ENCODE data around the gene COTL1.
A peak's percentile ranks its signal among the peaks of the same experiment; 100 is the strongest.

Gene COTL1

DNA sequence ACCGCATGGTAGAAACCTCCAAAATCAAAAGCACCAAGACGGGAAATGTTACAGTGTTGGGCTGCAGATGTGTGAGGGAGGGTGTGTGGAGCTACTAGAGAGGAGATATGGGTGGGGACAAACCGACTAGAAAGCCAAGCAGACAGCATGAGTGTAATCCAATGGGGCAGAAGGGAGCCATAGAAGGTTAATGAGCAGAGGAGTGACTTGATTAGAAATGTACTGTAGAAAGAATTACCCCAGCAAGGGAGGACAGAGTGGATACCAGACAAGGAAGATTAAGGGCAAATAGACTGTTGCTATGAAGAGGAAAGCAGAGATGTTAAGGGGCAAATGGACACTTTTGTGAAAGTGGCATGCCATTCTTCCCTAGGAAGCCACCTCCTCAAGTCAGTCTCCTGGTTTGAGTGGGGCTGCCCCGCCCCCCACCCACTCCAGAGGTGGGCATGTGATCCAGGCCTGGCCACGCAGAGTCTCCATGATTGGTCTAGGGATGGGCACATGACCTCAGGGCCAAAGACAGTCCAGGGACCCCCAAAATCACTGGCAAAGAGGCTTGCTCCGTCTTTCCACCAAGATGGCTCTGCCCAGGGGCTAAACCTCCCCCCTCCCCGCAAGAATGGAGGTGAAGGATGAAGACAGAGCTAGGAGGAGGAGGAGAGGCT is 4.3 kb downstream of the COTL1 start:
- DNase-seq: no peak

- no peak for DNase-seq
These were observed 5.2 kb downstream of the COTL1 start for GRCh38 chr16:84612686-84613085.

DNA sequence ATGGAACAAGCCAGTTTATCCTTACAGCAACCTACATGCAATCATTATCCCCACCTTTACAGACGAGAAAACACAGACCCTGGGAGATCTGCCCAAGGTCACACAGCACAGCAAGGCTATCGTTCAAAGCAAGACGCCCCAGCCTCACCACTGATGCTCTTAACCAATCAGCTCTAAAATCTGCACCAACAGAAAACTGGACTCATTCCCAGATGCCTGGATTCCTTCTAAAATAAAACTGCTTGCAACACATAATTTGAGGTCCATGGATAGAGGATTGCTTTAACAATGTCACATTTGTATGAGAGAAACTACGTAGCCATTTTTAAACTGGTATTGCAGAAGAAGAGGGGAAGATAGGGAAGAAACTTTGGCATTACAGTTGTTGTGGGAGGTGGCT is 6.8 kb downstream of the COTL1 start:
- DNase-seq: no peak

DNA sequence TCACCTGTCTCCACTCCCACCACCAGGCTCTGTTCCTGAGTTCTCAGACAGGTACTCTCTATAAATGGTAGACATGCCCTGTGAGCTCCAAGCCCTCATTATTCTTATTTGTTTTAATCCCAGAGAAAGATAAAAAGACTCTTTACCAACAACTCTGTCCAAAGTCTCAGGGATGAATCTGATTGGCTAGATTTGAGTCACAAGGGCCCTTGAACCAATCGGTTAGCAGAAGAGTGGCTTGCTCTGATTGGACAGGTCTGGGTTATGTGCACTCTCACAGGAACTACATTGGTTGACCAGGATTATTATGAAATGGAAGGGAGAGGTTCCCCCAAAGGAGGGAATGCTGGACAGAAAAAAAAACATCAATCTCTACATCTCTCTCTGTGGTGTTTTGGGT is 7.5 kb downstream of the COTL1 start:
- no peak for DNase-seq

DNA sequence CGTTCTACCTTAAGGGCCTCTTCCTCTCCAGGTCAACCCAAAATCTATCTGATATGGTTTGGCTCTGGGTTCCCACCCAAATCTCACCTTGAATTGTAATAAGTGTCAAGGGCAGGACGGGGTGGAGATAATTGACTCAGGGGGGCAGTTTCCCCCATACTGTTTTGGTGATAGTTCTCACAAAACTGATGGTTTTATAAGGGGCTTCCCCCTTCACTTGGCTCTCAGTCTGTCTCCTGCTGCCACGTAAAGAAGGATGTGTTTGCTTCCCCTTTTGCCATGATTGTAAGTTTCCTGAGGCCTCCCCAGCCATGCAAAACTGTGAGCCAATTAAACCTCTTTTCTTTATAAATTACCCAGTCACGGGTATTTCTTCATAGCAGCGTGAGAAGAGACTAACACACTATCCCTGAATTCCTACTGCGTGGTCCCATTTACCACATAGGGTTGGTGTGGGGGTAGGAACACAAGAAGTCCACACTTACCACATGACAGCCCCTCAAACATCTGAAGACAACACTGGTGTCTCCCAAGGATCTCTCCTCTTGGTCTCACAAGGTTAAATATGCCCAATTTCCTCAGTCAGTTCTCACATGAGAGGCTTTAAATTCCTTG is 8.2 kb downstream of the COTL1 start:
- DNase-seq: no peak

- no peak for DNase-seq
These were observed 9.6 kb downstream of the COTL1 start for GRCh38 chr16:84608282-84608681.

GRCh38 chr16:84607694-84608093 is 10.2 kb downstream of the COTL1 start:
- no peak for DNase-seq

- DNase-seq: no peak
These were observed 10.8 kb downstream of the COTL1 start for GRCh38 chr16:84607061-84607460.

DNA sequence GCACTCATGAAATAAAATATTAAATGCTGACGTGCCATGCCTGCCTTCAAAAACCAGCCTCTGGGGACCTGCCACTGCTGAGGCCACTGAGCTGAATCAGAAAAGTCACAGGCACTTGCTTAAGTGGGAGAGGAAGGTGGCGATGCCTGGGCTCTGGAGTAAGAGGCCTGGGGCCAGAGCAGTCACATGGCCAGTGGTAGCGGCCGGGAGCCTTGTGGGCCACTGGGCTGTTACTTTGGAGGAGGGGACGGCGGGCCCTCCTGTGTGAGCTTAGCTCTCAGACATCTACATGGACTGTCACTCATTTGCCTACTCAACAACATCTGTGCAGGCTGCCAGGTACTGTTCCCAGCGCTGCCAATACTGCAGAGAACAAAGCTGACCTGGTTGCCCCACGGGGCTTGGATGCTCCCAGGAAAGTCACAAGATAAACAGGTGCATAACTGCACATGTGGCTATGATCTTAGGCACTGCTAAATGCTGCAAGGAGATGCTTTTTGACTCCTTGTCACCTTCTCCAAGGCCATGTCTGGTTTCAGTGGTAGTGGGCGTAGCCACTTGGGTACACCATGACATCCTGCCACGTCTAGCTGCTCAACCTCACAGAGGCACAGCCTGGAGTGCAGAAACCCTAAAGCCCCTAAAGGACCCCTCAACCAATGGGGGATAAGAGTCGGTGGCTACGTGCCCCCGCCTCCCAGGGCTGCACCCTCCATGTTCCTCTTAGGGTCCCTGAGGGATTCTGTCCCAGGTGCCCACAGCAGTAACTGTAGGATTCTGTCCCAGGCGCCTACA is 11.6 kb downstream of the COTL1 start:
- no peak for DNase-seq

DNA sequence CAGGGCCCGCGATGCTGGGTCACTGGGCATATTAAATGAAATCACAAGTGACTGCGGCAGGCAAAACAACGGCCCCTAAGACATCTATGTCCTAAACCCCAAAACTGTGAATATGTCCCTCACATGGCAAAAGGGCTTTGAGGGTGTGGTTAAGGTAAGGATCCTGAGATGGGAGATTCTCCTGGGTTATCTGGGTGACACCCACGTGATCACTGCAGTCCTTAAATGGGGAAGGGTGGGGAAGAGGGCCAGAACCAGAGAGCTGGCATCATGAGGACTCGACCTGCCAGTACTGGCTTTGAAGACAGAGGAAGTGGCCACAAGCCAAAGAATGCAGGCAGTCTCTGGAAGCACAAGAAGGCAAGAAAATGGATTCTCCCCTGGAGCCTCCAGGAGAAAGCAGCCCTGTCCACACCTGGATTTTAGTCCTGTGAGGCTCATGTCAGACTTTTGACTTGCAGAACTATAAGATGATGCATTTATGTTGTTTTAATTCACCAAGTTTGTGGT is 12.5 kb downstream of the COTL1 start:
- no peak for DNase-seq

DNA sequence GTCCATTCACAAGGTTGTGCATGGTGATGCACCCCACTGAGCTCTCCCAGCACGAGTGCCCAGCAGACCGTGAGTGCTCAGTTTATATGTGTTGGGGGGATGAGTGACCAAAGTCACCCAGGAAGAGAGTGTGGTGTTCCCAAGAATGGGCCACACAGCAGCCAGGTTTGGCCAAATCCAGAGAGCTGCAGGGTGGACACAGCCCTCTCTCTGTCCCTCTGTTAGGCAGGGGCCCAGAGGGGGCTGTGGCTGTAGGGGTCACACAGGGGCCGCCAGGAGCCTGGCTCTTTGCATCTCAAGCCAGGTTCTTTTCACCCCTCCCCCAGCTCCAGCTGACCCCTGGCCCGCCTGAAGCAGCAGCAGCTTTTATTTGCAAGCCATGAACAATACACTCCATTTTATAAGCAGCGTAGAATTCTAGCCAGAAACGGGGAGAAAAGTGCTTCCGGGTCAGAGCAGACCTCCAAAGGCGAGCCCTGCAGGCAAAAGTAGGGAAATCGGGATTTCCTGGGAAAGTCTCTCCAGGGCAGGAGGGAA is 13.3 kb downstream of the COTL1 start:
- DNase-seq: no peak

GRCh38 chr16:84603940-84604339 is 13.9 kb downstream of the COTL1 start:
- no peak for DNase-seq

DNA sequence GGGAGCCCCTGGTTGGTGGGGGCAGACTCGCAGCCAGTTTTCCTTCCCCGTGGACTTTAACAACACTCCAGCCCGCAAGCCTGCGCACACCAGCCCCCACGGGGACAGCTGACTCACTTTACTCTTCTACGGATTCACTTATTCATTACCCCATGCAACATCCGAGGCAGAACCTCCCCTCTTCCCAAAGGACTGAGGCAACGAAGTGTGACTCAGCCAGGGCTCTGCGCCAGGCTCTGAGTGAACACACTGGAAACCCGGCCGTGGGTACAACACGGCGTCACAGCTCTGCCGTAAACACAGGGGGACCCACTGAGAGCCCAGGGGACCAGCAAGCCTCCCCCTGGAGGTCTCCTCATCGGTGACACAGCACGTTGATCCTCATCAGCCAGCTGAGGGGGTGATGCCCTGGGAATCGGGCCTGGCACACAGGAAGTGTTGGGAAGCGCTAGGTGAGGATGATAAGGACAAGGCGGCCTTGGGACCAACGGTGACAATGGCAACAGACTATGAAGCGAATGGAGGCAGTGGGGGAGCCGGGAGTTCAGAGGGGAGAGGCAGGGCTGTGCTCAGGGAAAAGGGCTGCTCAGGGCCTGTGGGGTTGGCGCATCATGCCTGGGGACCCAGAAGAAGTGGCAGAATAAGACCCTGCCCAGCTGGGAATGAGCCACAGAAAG is 14.6 kb downstream of the COTL1 start:
- peak; percentile 30 for DNase-seq

GRCh38 chr16:84600343-84601229 is 17.3 kb downstream of the COTL1 start:
- no peak for DNase-seq

DNA sequence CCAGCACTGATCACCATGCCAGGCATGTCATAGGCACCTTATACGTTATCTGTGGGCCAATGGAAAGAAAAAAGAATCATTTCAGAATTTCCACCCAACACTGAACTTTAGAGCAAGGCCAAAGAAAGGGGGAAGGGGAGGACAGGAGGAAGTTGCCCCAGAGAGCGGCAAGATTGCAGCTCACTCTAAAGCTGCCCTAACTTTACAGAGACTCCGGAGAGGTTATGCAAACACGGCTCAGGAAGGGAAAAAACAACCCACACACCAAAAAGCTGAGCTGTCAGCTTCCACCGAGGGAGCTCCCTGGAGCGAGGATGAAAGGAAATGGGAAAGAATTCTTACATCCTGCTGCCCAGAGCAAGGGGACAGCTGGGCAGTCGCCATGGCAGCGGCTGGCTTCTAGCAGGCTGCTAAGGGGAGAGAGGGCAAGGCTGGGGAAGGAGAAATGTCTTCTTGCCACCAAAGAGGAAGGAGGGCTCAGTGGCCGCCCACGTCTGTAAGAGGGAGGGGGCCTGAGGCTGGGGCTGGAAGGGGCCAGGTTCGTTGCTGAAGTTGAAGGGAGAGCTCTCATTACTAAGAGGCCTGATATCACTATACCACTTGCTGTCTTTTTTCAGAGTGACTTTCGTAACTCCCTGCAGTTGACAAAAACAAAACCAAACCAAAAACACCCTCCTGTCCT is 18.2 kb downstream of the COTL1 start:
- DNase-seq: peak; percentile 18

DNA sequence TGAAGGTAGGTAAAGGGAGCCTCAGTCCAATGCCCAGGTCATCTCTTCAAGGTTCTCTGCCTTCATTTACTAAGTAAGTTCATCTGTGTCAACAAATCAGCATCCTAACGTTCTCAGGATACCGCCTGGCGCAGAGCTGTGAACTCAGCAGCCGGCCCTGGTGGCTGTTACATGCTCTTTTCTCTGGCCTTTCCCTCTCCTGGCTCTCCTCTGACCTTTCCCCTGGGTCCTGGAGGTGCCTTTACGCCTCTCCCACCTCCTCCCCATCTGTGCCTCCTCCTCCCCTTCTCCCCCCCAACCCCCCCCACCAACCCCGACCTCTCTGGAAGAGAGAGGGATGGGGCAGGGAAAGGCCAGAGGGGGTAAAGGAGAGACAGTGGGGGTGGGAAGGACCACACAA is 19.5 kb downstream of the COTL1 start:
- DNase-seq: no peak

DNA sequence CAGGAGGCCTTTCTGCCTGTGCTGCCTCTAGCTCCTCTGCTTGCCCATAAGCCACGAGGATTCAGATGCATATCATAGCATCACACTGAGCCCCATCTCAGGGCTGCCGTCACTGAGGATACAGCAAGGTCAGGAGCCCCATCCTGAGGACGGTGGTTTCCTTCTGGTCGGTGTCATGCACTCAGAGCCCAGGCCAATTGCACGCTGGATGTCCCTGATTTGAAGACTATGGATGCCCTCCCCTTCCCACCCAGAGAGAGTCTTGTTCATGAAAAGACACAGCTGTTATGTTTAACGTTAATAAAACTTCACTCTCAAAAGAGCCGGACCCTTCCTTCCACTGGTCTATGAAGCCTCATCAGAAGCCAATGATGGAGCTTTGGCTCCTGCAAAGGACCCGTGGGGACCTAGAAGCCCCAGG is 19.9 kb downstream of the COTL1 start:
- no peak for DNase-seq

GRCh38 chr16:84597528-84597896 is 20.4 kb downstream of the COTL1 start:
- no peak for DNase-seq

- no peak for DNase-seq
These were observed 20.9 kb downstream of the COTL1 start for GRCh38 chr16:84596801-84597527.

DNA sequence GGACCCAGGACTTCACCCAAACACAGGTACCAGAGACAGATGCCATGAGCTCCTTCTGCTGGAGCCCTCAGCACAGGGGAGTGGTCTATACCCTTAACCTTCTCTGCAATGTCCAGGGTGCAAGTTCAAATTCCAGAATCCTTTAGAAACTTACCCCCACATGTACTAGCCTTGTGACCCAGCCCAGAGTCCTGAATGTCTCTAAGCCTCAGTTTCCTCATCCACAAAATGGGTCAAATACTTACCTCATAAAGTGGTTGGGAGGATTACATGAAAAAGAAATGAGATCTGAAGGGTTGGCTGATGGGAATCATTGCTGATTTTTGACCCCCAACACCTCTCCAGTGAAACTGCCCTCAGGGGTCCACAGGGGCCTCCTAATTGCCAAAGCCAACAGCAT is 21.7 kb downstream of the COTL1 start:
- no peak for DNase-seq

DNA sequence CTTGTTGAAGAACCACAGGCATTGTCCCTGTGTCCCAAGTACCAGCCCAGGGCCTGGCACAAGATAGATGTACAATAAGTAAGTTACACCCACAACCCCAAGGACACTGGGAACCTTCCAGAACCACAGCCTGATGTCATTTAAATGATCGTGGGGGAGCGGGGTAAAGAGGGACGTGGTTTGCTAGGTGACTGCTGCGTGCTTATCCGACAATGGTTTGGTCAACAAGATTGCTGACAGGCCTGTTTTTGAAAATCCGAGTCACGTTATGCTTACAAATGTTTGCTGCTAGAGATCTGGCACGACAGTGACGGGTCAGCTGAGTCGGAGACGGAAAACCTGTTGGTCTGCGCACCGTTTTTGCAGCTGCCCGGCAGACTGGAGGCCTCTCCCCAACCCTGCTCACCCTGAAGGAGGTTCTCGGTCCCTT is 22.8 kb downstream of the COTL1 start:
- no peak for DNase-seq
